ENCODE measurements around the gene ABCC5.

ABCC5 gene

DNA sequence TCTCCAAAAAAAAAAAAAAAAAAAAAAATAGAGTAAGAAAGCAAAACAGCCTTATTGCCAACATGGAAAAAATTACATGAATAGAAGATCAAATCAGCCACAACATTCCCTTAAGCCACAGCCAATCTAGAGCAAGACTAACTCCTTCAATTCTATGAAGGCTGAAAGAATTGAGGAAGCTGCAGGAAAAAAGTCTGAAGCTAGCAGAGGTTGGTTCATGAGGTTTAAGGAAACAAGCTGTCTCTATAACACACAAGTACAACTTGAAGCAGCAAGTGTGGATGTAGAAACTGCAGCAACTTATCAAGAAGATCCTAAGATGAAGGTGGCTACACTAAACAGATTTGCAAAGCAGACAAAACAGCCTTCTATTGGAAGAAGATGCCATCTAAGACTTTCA lies 142.3 kb downstream of the ABCC5 start:
- H3K4me3 ChIP-seq (replicated peaks in 1 of 2; ENCODE audit: low read depth in 2 of 2, low read length in 2 of 2), result no peak overlapping the region
- DNase-seq (ENCODE audit: low read depth in 2 of 2), result no peak
- TF ChIP-seq, protein P1, sequence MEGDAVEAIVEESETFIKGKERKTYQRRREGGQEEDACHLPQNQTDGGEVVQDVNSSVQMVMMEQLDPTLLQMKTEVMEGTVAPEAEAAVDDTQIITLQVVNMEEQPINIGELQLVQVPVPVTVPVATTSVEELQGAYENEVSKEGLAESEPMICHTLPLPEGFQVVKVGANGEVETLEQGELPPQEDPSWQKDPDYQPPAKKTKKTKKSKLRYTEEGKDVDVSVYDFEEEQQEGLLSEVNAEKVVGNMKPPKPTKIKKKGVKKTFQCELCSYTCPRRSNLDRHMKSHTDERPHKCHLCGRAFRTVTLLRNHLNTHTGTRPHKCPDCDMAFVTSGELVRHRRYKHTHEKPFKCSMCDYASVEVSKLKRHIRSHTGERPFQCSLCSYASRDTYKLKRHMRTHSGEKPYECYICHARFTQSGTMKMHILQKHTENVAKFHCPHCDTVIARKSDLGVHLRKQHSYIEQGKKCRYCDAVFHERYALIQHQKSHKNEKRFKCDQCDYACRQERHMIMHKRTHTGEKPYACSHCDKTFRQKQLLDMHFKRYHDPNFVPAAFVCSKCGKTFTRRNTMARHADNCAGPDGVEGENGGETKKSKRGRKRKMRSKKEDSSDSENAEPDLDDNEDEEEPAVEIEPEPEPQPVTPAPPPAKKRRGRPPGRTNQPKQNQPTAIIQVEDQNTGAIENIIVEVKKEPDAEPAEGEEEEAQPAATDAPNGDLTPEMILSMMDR (IDR thresholded peaks at IDR 0.05; ENCODE audit: low read depth, low read length), result no peak

DNA sequence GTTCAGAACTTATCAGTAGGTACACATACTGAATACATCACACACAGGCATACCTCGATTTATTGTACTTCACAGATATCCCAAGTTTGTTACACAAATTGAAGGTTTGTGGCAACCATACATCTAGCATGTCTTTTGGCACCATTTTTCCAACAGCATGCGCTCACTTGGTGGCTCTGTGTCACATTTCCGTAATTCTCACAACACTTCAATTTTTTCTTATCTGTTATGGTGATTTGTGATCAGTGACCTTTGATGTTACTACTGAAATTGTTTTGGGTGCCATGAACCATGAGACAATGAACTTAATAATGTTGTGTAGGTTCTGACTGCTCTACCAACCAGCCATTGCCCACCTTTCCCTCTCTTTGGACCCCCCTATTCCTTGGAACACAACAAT lies 143.8 kb downstream of the ABCC5 start:
- TF ChIP-seq, protein P1 (IDR thresholded peaks at IDR 0.05; ENCODE audit: low read depth, low read length), result no peak
- no peak for DNase-seq (ENCODE audit: low read depth in 2 of 2)
- H3K4me3 ChIP-seq (replicated peaks in 1 of 2; ENCODE audit: low read depth in 2 of 2, low read length in 2 of 2), result no peak overlapping the region

DNA sequence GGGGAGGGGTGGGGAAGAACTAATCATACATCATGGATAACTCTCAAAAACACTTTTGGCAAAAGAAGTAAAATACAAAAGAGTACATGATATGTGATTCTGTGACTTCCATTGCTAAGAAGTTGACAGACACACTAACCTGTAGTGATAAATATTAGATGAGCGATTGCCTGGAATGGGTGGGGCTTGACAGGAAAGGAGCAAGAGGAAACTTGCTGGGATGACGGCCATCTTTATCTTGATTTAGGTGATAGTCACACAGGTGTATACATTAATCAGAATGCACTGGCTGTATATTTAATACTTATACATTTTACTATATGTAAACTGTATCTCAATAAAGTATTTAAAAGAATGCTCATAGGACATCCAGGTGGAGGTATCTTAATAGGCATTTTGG lies 146.1 kb downstream of the ABCC5 start:
- TF ChIP-seq, protein P1 (IDR thresholded peaks at IDR 0.05; ENCODE audit: low read depth, low read length), result no peak
- no peak for DNase-seq (ENCODE audit: low read depth in 2 of 2)
- no peak overlapping the region for H3K4me3 ChIP-seq (replicated peaks in 1 of 2; ENCODE audit: low read depth in 2 of 2, low read length in 2 of 2)

DNA sequence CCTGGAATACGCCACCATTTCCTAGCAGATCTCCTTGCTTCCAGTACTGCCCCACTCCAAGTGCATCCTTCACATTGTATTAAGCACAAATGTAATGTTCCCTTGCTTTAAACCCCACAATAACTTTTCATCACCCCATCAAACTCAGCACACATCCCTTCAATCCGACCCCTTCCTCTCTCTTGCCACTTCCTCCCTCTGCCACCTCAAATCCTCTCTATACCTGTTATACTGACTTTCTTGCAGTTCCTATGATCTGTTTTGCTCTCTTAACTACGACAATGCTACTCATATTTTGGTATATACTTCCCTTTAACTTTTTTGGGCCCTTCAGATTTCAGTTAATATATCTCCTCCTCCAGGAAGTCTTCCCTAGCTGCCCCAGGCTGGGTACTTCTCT lies 147.1 kb downstream of the ABCC5 start:
- no peak for DNase-seq (ENCODE audit: low read depth in 2 of 2)
- H3K4me3 ChIP-seq (replicated peaks in 1 of 2; ENCODE audit: low read depth in 2 of 2, low read length in 2 of 2), result no peak overlapping the region
- TF ChIP-seq, protein P1 (IDR thresholded peaks at IDR 0.05; ENCODE audit: low read depth, low read length), result no peak
